Neuronal stem cell (in vitro differentiated cells): ENCODE results near the gene LARP1B. TPM values are rescaled to one million over a fixed set of nuclear protein-coding genes. Genes with fewer than 3 reads are reported as not detected.
A peak's percentile ranks its signal among the peaks of the same experiment; 100 is the strongest.

Experiments used
- DNase-seq: peaks from one replicate; pipeline ENCODE4 v3.0.0-alpha.2; 2013; ENCODE audit warnings: low spot score
- H2AFZ ChIP-seq: one replicate; pipeline ENCODE4 v1.6.1; 2013; ENCODE audit warnings: mild to moderate bottlenecking, low read length, inconsistent platforms
- H2AK5ac ChIP-seq: 2 replicates; pipeline ENCODE4 v1.6.1; 2013; ENCODE audit warnings: low read depth, mild to moderate bottlenecking, inconsistent platforms, low read length, moderate library complexity, mixed read lengths
- H2BK120ac ChIP-seq: 2 replicates; pipeline ENCODE4 v1.6.1; 2013; ENCODE audit warnings: low read depth, mild to moderate bottlenecking, inconsistent platforms, low read length, moderate library complexity, mixed read lengths
- H2BK12ac ChIP-seq: one replicate; pipeline ENCODE4 v1.6.1; 2013; ENCODE audit warnings: low read length, inconsistent platforms
- H2BK15ac ChIP-seq: 2 replicates; pipeline ENCODE4 v1.6.1; 2013; ENCODE audit warnings: mild to moderate bottlenecking, low read length, inconsistent platforms, mixed read lengths
- H2BK5ac ChIP-seq: one replicate; pipeline ENCODE4 v1.6.1; 2013; ENCODE audit warnings: inconsistent platforms, mild to moderate bottlenecking, low read length, moderate library complexity
- H3K14ac ChIP-seq: one replicate; pipeline ENCODE4 v1.6.1; 2013; ENCODE audit warnings: low read length, inconsistent platforms
- H3K18ac ChIP-seq: 2 replicates; pipeline ENCODE4 v1.6.1; 2013; ENCODE audit warnings: low read length, inconsistent platforms
- H3K23ac ChIP-seq: 2 replicates; pipeline ENCODE4 v1.6.1; 2013; ENCODE audit warnings: low read depth, mild to moderate bottlenecking, mixed read lengths, low read length, inconsistent platforms; ENCODE audit not compliant: poor library complexity
- H3K27ac ChIP-seq: replicated peaks from 3 replicates; pipeline ENCODE4 v1.5.1; 2013; ENCODE audit warnings: low read length, inconsistent platforms
- H3K27me3 ChIP-seq, 3 experiments: 2 replicates each; pipeline ENCODE4 v1.6.1; 2013; ENCODE audit warnings: low read length in 3 of 3, mild to moderate bottlenecking in 2 of 3, inconsistent platforms in 1 of 3, low read depth in 1 of 3, mixed read lengths in 1 of 3, moderate library complexity in 1 of 3; ENCODE audit not compliant: control insufficient read depth in 3 of 3, insufficient read depth in 3 of 3
- H3K36me3 ChIP-seq, 2 donors: replicated peaks in 1 of 2; 2 replicates each; pipeline ENCODE4 v1.6.1; 2013; ENCODE audit warnings: low read length in 2 of 2; ENCODE audit not compliant: control insufficient read depth in 2 of 2, insufficient read depth in 2 of 2
- H3K4ac ChIP-seq: 2 replicates; pipeline ENCODE4 v1.6.1; 2013; ENCODE audit warnings: inconsistent platforms, mild to moderate bottlenecking, low read length, moderate library complexity
- H3K4me1 ChIP-seq, 2 donors: 1 replicate in 1 of 2; 2 replicates in 1 of 2; pipeline ENCODE4 v1.6.1; 2013; ENCODE audit warnings: low read length in 2 of 2, low read depth in 1 of 2; ENCODE audit not compliant: control insufficient read depth in 2 of 2, insufficient read depth in 1 of 2
- H3K4me2 ChIP-seq: one replicate; pipeline ENCODE4 v1.6.1; 2013; ENCODE audit warnings: mild to moderate bottlenecking, low read length, inconsistent platforms; ENCODE audit not compliant: insufficient read depth, poor library complexity, severe bottlenecking
- H3K4me3 ChIP-seq, 2 donors: 2 replicates each; pipeline ENCODE4 v1.5.1; 2013; ENCODE audit warnings: low read length in 2 of 2, mild to moderate bottlenecking in 2 of 2, inconsistent platforms in 1 of 2, moderate library complexity in 1 of 2
- H3K79me1 ChIP-seq: one replicate; pipeline ENCODE4 v1.6.1; 2013; ENCODE audit warnings: low read depth, mild to moderate bottlenecking, inconsistent platforms, low read length, moderate library complexity
- H3K9ac ChIP-seq: one replicate; pipeline ENCODE4 v1.6.1; 2013; ENCODE audit warnings: mild to moderate bottlenecking, low read depth, low read length, inconsistent platforms; ENCODE audit not compliant: poor library complexity
- H3K9me3 ChIP-seq, 2 donors: replicated peaks in 1 of 2; 2 replicates each; pipeline versions ENCODE3 to v1.6.1; 2013; ENCODE audit warnings: low read length in 2 of 2, mild to moderate bottlenecking in 2 of 2, inconsistent platforms in 1 of 2, low read depth in 1 of 2, mixed read lengths in 1 of 2, moderate library complexity in 1 of 2; ENCODE audit not compliant: control insufficient read depth in 2 of 2, insufficient read depth in 1 of 2
- H4K8ac ChIP-seq: one replicate; pipeline ENCODE4 v1.6.1; 2013; ENCODE audit warnings: low read depth, mild to moderate bottlenecking, inconsistent platforms, low read length, moderate library complexity
- H4K91ac ChIP-seq: one replicate; pipeline ENCODE4 v1.6.1; 2013; ENCODE audit warnings: low read length, low read depth, mild to moderate bottlenecking, inconsistent platforms; ENCODE audit not compliant: poor library complexity
- WGBS, 2 donors: extraction: QIAGEN DNeasy Blood & Tissue Kit; methylation state at CpG; one replicate each; pipeline ENCODE4 v1.1.7; 2013; ENCODE audit warnings: missing lambda C conversion rate in 2 of 2, mixed read lengths in 1 of 2; ENCODE audit not compliant: insufficient read length in 2 of 2, insufficient replicate concordance in 1 of 2; ENCODE audit errors: extremely low coverage in 2 of 2; 5-methylcytosine and 5-hydroxymethylcytosine counted together
- polyA plus RNA-seq, 2 experiments: library from polyadenylated mRNA; stranded (reverse); fragments of 200-250 nt; gene quantifications; one replicate each; pipeline ENCODE4 v1.2.3, GENCODE V29; 2013

Gene LARP1B
- polyA plus RNA-seq (2013, experiment 1 of 2): 17.8 TPM
- 17.3 TPM for polyA plus RNA-seq (2013, experiment 2 of 2)

GRCh38 chr4:128060699-128061565 is at the start of gene LARP1B:
LARP1B (plus strand) TSS chr4:128061312; CDS start chr4:128074952, 13,640 bp downstream.
- Histone ChIP-seq H3K27ac (peak within 1 kb of the TSS; percentile 90), H3K4ac (no peak within 1 kb of the TSS), H3K9ac (peak within 1 kb of the TSS; percentile 98), H3K18ac (peak within 1 kb of the TSS; percentile 98), H3K27me3 (no peaks in the 10 kb centered on the region), H3K9me3 (no peaks in the 10 kb centered on the region), H2BK120ac (peak within 1 kb of the TSS; percentile 87), H3K36me3 (no peaks in the 10 kb centered on the region), H3K14ac (no peak within 1 kb of the TSS), H3K4me3 (peak within 1 kb of the TSS; percentile 64 to 81), H4K8ac (peak within 1 kb of the TSS; percentile 43), H2AFZ (peak within 1 kb of the TSS; percentile 94), H3K4me1 (peaks cover 0 to 1% of the 10 kb centered on the region in 2 donors), H2BK15ac (peak within 1 kb of the TSS; percentile 81), H2AK5ac (no peak within 1 kb of the TSS), H4K91ac (no peak within 1 kb of the TSS), H3K4me2 (peak within 1 kb of the TSS; percentile 90), H2BK12ac (no peak within 1 kb of the TSS), H3K79me1 (peaks cover 5% of the 10 kb centered on the region), H3K23ac (peak within 1 kb of the TSS; percentile 99), H2BK5ac (peak within 1 kb of the TSS; percentile 54)
- WGBS, 2 donors: no CpG with 5 or more reads among the region's 112 CpGs
- peak; percentile 94 for DNase-seq

- Histone ChIP-seq H3K4ac (no peak overlapping the region), H3K4me3 (no peak overlapping the region)
Observed at GRCh38 chr4:128025319-128025718, 35.8 kb upstream of the LARP1B start.

DNA sequence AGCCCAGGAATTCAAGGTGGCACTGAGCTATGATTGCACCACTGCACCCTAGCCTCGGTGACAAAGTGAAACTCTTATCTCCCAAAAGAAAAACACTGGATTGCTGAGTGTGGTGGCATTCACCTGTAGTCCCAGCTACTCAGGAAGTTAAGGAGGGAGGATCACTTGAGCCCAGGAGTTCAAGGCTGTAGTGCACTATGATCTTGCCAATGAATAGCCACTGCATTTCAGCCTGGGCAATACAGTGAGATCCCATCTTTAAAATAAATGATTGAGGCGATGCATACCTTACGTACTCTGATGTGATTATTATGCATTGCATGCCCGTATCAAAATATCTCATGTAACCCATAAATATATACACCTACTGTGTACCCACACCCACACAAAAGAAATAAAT is 31.2 kb upstream of the LARP1B start:
- H3K18ac ChIP-seq: no peak overlapping the region
- peaks cover 0 to 39% of the 10 kb centered on the region in 2 donors for H3K36me3 ChIP-seq
- H4K91ac ChIP-seq: no peak overlapping the region
- no peak overlapping the region for H3K4ac ChIP-seq
- H2BK120ac ChIP-seq: no peak overlapping the region
- H3K4me3 ChIP-seq: no peak overlapping the region
- H3K23ac ChIP-seq: no peak overlapping the region
- no peak overlapping the region for H3K14ac ChIP-seq
- no peak overlapping the region for H2BK12ac ChIP-seq
- no peak overlapping the region for H2BK5ac ChIP-seq
- H4K8ac ChIP-seq: no peak overlapping the region
- no peak overlapping the region for H2AK5ac ChIP-seq
- peaks cover 0 to 5% of the 10 kb centered on the region in 2 donors for H3K9me3 ChIP-seq
- no peak overlapping the region for H3K4me2 ChIP-seq
- no peak for DNase-seq
- no peak overlapping the region for H3K9ac ChIP-seq
- no peak overlapping the region for H3K27ac ChIP-seq
- no peak overlapping the region for H2AFZ ChIP-seq
- H2BK15ac ChIP-seq: no peak overlapping the region
- no peaks in the 10 kb centered on the region for H3K27me3 ChIP-seq
- H3K4me1 ChIP-seq: no peaks in the 10 kb centered on the region
- no CpG with 5 or more reads among the region's 4 CpGs for WGBS, 2 donors
- no peaks in the 10 kb centered on the region for H3K79me1 ChIP-seq

More at GRCh38 chr4:128025319-128025718, 35.8 kb upstream of the LARP1B start:
- H2BK15ac ChIP-seq: no peak overlapping the region
- H2BK5ac ChIP-seq: no peak overlapping the region
- no peak overlapping the region for H3K27ac ChIP-seq
- no peak overlapping the region for H2BK12ac ChIP-seq
- H3K4me2 ChIP-seq: no peak overlapping the region
- no peak overlapping the region for H3K14ac ChIP-seq
- H3K4me1 ChIP-seq: no peaks in the 10 kb centered on the region
- H3K27me3 ChIP-seq: no peaks in the 10 kb centered on the region
- DNase-seq: no peak
- H4K91ac ChIP-seq: no peak overlapping the region
- no peak overlapping the region for H2AFZ ChIP-seq
- H2AK5ac ChIP-seq: no peak overlapping the region
- H3K23ac ChIP-seq: no peak overlapping the region
- no peaks in the 10 kb centered on the region for H3K79me1 ChIP-seq
- H4K8ac ChIP-seq: no peak overlapping the region
- H3K18ac ChIP-seq: no peak overlapping the region
- H3K36me3 ChIP-seq: peaks cover under 1 to 72% of the 10 kb centered on the region in 2 donors
- peaks cover 0 to 5% of the 10 kb centered on the region in 2 donors for H3K9me3 ChIP-seq
- no peak overlapping the region for H3K9ac ChIP-seq
- H2BK120ac ChIP-seq: no peak overlapping the region

- no peak overlapping the region for H3K27ac ChIP-seq
- H3K4me3 ChIP-seq: no peak overlapping the region
- peaks cover 0 to 30% of the 10 kb centered on the region in 2 donors for H3K36me3 ChIP-seq
- H3K4me1 ChIP-seq: no peaks in the 10 kb centered on the region
- no peak overlapping the region for H2BK120ac ChIP-seq
- H3K23ac ChIP-seq: no peak overlapping the region
- no peak overlapping the region for H2AFZ ChIP-seq
- no peak overlapping the region for H3K14ac ChIP-seq
- H3K27me3 ChIP-seq: no peaks in the 10 kb centered on the region
- no peaks in the 10 kb centered on the region for H3K9me3 ChIP-seq
- H4K8ac ChIP-seq: no peak overlapping the region
- H2BK5ac ChIP-seq: no peak overlapping the region
- no CpG with 5 or more reads among the region's 3 CpGs for WGBS, 2 donors
- H3K4ac ChIP-seq: no peak overlapping the region
- no peaks in the 10 kb centered on the region for H3K79me1 ChIP-seq
- H3K4me2 ChIP-seq: no peak overlapping the region
- DNase-seq: no peak
- H3K18ac ChIP-seq: no peak overlapping the region
- no peak overlapping the region for H3K9ac ChIP-seq
- no peak overlapping the region for H2AK5ac ChIP-seq
- no peak overlapping the region for H2BK12ac ChIP-seq
- H2BK15ac ChIP-seq: no peak overlapping the region
- H4K91ac ChIP-seq: no peak overlapping the region
Observed at GRCh38 chr4:128031756-128032384, 29.2 kb upstream of the LARP1B start.
